GM12873 (cell line): ENCODE measurements around the gene BNC2.

Source experiments
- CTCF ChIP-seq: IDR thresholded peaks from 2 replicates; pipeline ENCODE4 v1.5.1; 2012; ENCODE audit warnings: low read depth, mild to moderate bottlenecking, moderate library complexity, low read length, control low read depth; ENCODE audit not compliant: insufficient read depth; ENCODE audit errors: missing control alignments

The BNC2 gene

GRCh38 chr9:16624744-16625117 lies 245.7 kb downstream of the BNC2 start:
- no peak for TF ChIP-seq CTCF

- no peak for TF ChIP-seq CTCF
These were observed 246.3 kb downstream of the BNC2 start for GRCh38 chr9:16623989-16624743.

- no peak for TF ChIP-seq CTCF
These were observed 247.9 kb downstream of the BNC2 start for GRCh38 chr9:16622541-16622940.

- no peak for TF ChIP-seq CTCF
These were observed 250.5 kb downstream of the BNC2 start for GRCh38 chr9:16619914-16620520.

- TF ChIP-seq CTCF: no peak
These were observed 251.1 kb downstream of the BNC2 start for GRCh38 chr9:16619402-16619801.

GRCh38 chr9:16618524-16618923 lies 251.9 kb downstream of the BNC2 start:
- no peak for TF ChIP-seq CTCF

- TF ChIP-seq CTCF: no peak
These were observed 253.8 kb downstream of the BNC2 start for GRCh38 chr9:16616686-16617085.
